GM23338 (cell line): ENCODE results near the gene MFN1. TPM values are rescaled to one million over a fixed set of nuclear protein-coding genes. Genes with fewer than 3 reads are reported as not detected.

Experiments used
- ATAC-seq: fragments of 200-7000 bp; cut with Tn5 transposase; 3 replicates; pipeline ENCODE4 v1.9.1; 2020
- DNase-seq: peaks from one replicate; pipeline ENCODE4 v3.0.0-alpha.2; 2015; ENCODE audit warnings: low spot score
- H2AFZ ChIP-seq: fragments of 200-600 bp; sonication (generic); 2 replicates; pipeline ENCODE4 v1.8.0; 2016; ENCODE audit warnings: antibody characterized with exemption, mild to moderate bottlenecking, moderate library complexity
- H3F3A ChIP-seq: fragments of 200-600 bp; sonication (generic); replicated peaks from 2 replicates; pipeline ENCODE4 v1.8.0; 2017; ENCODE audit warnings: antibody characterized with exemption, mixed run types, low read depth
- H3K27ac ChIP-seq: fragments of 200-600 bp; sonication (generic); 2 replicates; pipeline ENCODE4 v1.6.1; 2016; ENCODE audit warnings: low read depth
- H3K27me3 ChIP-seq: fragments of 200-600 bp; sonication (generic); 2 replicates; pipeline ENCODE4 v1.8.0; 2016; ENCODE audit warnings: mild to moderate bottlenecking, mixed run types, moderate library complexity; ENCODE audit not compliant: insufficient read depth
- H3K36me3 ChIP-seq: fragments of 200-600 bp; sonication (generic); 2 replicates; pipeline ENCODE4 v1.8.0; 2016; ENCODE audit warnings: mild to moderate bottlenecking; ENCODE audit not compliant: insufficient read depth
- H3K4me1 ChIP-seq: fragments of 200-600 bp; sonication (generic); 2 replicates; pipeline ENCODE4 v1.8.0; 2016; ENCODE audit warnings: mild to moderate bottlenecking, moderate library complexity; ENCODE audit not compliant: insufficient read depth
- H3K4me2 ChIP-seq: fragments of 200-600 bp; sonication (generic); 2 replicates; pipeline ENCODE4 v1.7.1; 2017; ENCODE audit warnings: mixed run types
- H3K4me3 ChIP-seq: fragments of 200-600 bp; sonication (generic); 2 replicates; pipeline ENCODE4 v1.6.1; 2016; ENCODE audit warnings: mixed run types
- H3K79me2 ChIP-seq: fragments of 200-600 bp; sonication (generic); replicated peaks from 2 replicates; pipeline ENCODE4 v1.8.0; 2017; ENCODE audit warnings: mild to moderate bottlenecking; ENCODE audit not compliant: insufficient read depth
- H3K9me2 ChIP-seq: fragments of 200-600 bp; sonication (generic); 2 replicates; pipeline ENCODE4 v1.8.0; 2017; ENCODE audit not compliant: insufficient read depth
- H4K20me1 ChIP-seq: fragments of 200-600 bp; sonication (generic); replicated peaks from 2 replicates; pipeline ENCODE4 v1.8.0; 2017; ENCODE audit warnings: mild to moderate bottlenecking; ENCODE audit not compliant: insufficient read depth
- H3K27ac Mint-ChIP-seq: 2 replicates; pipeline ENCODE4 v1.8.0; 2020; ENCODE audit warnings: inconsistent platforms, mild to moderate bottlenecking, moderate library complexity, mixed read lengths
- H3K27me3 Mint-ChIP-seq: 3 replicates; pipeline ENCODE4 v1.8.0; 2022; ENCODE audit warnings: low read depth, mild to moderate bottlenecking, moderate library complexity, mixed read lengths, inconsistent platforms; ENCODE audit not compliant: insufficient read depth, poor library complexity
- H3K36me3 Mint-ChIP-seq: 3 replicates; pipeline ENCODE4 v1.8.0; 2021; ENCODE audit warnings: low read depth, mild to moderate bottlenecking, inconsistent platforms, moderate library complexity, mixed read lengths
- H3K4me1 Mint-ChIP-seq: 3 replicates; pipeline ENCODE4 v1.8.0; 2020; ENCODE audit warnings: mild to moderate bottlenecking, inconsistent platforms, mixed read lengths
- H3K4me3 Mint-ChIP-seq: 3 replicates; pipeline ENCODE4 v1.8.0; 2021; ENCODE audit warnings: moderate library complexity, mild to moderate bottlenecking, inconsistent platforms, mixed read lengths
- H3K9me3 Mint-ChIP-seq: 3 replicates; pipeline ENCODE4 v1.8.0; 2020; ENCODE audit warnings: moderate library complexity, mild to moderate bottlenecking, inconsistent platforms, mixed read lengths
- CREB1 ChIP-seq: fragments of 250-450 bp; sonication (Bioruptor Pico); IDR thresholded peaks from 2 replicates; pipeline ENCODE4 v1.5.0; 2020; ENCODE audit warnings: low read depth, mild to moderate bottlenecking, moderate library complexity
- EZH2 ChIP-seq: fragments of 200-600 bp; sonication (generic); IDR thresholded peaks from one replicate; pipeline ENCODE4 v1.8.0; 2017; ENCODE audit warnings: antibody characterized with exemption, mild to moderate bottlenecking, low read depth; ENCODE audit not compliant: unreplicated experiment
- EZH2phosphoT487 ChIP-seq: fragments of 200-600 bp; sonication (generic); IDR thresholded peaks from one replicate; pipeline ENCODE4 v1.8.1; 2018; ENCODE audit warnings: antibody characterized with exemption; ENCODE audit not compliant: unreplicated experiment
- JUNB ChIP-seq: IDR thresholded peaks from one replicate; pipeline ENCODE4 v1.6.1; 2016; ENCODE audit warnings: antibody characterized with exemption; ENCODE audit not compliant: unreplicated experiment
- POLR2AphosphoS5 ChIP-seq: IDR thresholded peaks from 2 replicates; pipeline ENCODE4 v1.6.1; 2016; ENCODE audit warnings: antibody characterized with exemption, low read depth
- STAT1 ChIP-seq: IDR thresholded peaks from one replicate; pipeline ENCODE4 v1.6.1; 2016; ENCODE audit warnings: antibody characterized with exemption; ENCODE audit not compliant: unreplicated experiment
- ZNF114 ChIP-seq: fragments of 250-450 bp; sonication (Bioruptor Pico); IDR thresholded peaks from 2 replicates; pipeline ENCODE4 v1.5.0; 2020; ENCODE audit warnings: mild to moderate bottlenecking, moderate library complexity
- polyA plus RNA-seq: library from polyadenylated mRNA; unstranded; fragments of >200 nt; fragmentation: Nextera tagmentation; extraction: Ambion mirVana; gene quantifications from 2 replicates; pipeline ENCODE4 v1.2.1, GENCODE V29; 2016
- total RNA-seq: library from RNA; depleted of rRNA; stranded (reverse); fragments of >200 nt; shearing (Covaris generic); gene quantifications from 2 replicates; pipeline ENCODE4 v1.2.3, GENCODE V29; 2014
- TF ChIP-seq, protein P1 (sequence below), 2 experiments: fragments of 200-600 bp in 1 of 2; sonication (generic) in 1 of 2; conservative IDR thresholded peaks; 2 replicates each; pipeline versions ENCODE4 v1.5.1 to v1.6.1; 2016 to 2017; ENCODE audit warnings: antibody characterized with exemption in 2 of 2, low read depth in 2 of 2, mild to moderate bottlenecking in 2 of 2, moderate library complexity in 1 of 2
- TF ChIP-seq, protein P2 (sequence below): fragments of 250-450 bp; sonication (Bioruptor Pico); IDR thresholded peaks from 2 replicates; pipeline ENCODE4 v1.5.0; 2020; ENCODE audit warnings: mild to moderate bottlenecking, moderate library complexity

MFN1 gene
- total and polyA plus RNA-seq, 2 experiments from 2014 or later = 16.1 to 36.2 TPM

DNA sequence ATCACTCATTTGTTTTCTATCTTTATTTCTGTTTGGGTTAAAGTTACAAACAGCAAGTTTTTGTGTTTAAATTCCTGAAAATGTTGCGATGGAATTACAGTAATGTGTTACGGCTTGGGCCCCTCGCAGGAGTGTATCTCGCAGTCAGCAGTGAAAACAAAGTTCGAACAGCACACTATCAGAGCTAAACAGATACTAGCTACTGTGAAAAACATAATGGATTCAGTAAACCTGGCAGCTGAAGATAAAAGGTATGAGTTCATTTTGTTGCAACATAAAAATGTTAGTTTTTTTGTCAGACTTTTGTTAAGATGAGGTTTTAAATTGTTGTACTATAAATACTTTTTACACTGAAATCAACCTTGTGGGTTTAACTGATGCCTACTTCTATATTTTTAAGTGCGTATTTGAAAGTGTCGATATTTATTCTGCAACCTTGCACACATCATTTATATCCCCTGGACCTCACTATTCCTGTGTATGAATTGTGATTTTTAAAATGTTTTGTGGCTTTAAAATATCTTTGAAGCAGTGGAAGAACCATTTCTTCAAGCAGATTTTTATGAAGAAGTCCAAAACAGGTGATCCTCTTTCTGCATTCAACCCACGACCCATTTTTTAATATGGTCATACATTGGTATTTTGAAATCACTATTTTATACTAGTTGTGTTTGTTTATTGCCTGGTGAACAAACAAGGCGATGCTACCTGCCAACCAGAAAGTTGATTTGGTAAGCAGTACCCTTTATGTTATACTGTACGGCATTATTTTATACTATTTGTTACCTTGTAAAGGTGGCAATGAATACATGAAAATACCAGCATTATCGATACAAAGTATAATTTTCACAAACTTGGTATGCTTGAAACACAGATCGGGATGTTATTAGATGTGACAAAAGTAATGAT lies 27.8 kb downstream of the MFN1 start (continued):
- TF ChIP-seq, protein P1, sequence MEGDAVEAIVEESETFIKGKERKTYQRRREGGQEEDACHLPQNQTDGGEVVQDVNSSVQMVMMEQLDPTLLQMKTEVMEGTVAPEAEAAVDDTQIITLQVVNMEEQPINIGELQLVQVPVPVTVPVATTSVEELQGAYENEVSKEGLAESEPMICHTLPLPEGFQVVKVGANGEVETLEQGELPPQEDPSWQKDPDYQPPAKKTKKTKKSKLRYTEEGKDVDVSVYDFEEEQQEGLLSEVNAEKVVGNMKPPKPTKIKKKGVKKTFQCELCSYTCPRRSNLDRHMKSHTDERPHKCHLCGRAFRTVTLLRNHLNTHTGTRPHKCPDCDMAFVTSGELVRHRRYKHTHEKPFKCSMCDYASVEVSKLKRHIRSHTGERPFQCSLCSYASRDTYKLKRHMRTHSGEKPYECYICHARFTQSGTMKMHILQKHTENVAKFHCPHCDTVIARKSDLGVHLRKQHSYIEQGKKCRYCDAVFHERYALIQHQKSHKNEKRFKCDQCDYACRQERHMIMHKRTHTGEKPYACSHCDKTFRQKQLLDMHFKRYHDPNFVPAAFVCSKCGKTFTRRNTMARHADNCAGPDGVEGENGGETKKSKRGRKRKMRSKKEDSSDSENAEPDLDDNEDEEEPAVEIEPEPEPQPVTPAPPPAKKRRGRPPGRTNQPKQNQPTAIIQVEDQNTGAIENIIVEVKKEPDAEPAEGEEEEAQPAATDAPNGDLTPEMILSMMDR (conservative IDR thresholded peaks at IDR 0.05; ENCODE audit: low read depth in 2 of 2) = no peak
- TF ChIP-seq EZH2 (no peak), CREB1 (CRISPR knock-in tag) (no peak)

DNA sequence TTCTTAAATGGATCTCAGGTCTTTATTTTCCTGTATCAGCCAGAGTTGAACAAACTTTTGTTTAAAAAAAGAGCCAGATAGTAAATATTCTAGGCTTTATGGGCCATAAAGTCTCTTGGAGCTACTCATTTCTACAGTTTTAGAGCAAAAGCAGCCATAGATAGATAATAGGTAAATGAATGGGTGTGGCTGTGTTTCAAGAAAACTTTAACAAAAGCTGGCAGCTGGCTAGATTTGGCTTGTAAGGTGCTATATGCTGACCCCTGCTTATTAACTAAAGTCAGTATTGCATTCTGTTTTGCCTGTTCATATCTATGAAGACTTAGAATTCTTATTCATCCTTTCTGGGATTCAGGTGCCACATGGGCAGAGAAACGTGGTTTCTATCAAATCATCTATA lies 29.0 kb downstream of the MFN1 start:
- H3K36me3 Mint-ChIP-seq = peaks cover 19% of the 10 kb centered on the region; the same call in 2 of the 3 replicates

More for the DNA sequence above, 29.0 kb downstream of the MFN1 start:
- Histone ChIP-seq H2AFZ (no peak overlapping the region), H3K79me2 (no peaks in the 10 kb centered on the region), H3K4me2 (no peak overlapping the region), H3K9me2 (no peaks in the 10 kb centered on the region), H4K20me1 (no peaks in the 10 kb centered on the region), H3K27me3 (no peaks in the 10 kb centered on the region), H3K4me3 (no peak overlapping the region), H3K4me1 (no peaks in the 10 kb centered on the region), H3F3A (no peaks in the 10 kb centered on the region), H3K36me3 (peaks cover 12% of the 10 kb centered on the region; the same call in 1 of the 2 replicates), H3K27ac (no peak overlapping the region)
- Mint-ChIP-seq H3K4me3 (no peak overlapping the region), H3K27ac (no peak overlapping the region), H3K4me1 (no peaks in the 10 kb centered on the region), H3K27me3 (peaks cover 2% of the 10 kb centered on the region), H3K9me3 (no peaks in the 10 kb centered on the region)
- DNase-seq (no peak), ATAC-seq (no peak)
- TF ChIP-seq, protein P2, sequence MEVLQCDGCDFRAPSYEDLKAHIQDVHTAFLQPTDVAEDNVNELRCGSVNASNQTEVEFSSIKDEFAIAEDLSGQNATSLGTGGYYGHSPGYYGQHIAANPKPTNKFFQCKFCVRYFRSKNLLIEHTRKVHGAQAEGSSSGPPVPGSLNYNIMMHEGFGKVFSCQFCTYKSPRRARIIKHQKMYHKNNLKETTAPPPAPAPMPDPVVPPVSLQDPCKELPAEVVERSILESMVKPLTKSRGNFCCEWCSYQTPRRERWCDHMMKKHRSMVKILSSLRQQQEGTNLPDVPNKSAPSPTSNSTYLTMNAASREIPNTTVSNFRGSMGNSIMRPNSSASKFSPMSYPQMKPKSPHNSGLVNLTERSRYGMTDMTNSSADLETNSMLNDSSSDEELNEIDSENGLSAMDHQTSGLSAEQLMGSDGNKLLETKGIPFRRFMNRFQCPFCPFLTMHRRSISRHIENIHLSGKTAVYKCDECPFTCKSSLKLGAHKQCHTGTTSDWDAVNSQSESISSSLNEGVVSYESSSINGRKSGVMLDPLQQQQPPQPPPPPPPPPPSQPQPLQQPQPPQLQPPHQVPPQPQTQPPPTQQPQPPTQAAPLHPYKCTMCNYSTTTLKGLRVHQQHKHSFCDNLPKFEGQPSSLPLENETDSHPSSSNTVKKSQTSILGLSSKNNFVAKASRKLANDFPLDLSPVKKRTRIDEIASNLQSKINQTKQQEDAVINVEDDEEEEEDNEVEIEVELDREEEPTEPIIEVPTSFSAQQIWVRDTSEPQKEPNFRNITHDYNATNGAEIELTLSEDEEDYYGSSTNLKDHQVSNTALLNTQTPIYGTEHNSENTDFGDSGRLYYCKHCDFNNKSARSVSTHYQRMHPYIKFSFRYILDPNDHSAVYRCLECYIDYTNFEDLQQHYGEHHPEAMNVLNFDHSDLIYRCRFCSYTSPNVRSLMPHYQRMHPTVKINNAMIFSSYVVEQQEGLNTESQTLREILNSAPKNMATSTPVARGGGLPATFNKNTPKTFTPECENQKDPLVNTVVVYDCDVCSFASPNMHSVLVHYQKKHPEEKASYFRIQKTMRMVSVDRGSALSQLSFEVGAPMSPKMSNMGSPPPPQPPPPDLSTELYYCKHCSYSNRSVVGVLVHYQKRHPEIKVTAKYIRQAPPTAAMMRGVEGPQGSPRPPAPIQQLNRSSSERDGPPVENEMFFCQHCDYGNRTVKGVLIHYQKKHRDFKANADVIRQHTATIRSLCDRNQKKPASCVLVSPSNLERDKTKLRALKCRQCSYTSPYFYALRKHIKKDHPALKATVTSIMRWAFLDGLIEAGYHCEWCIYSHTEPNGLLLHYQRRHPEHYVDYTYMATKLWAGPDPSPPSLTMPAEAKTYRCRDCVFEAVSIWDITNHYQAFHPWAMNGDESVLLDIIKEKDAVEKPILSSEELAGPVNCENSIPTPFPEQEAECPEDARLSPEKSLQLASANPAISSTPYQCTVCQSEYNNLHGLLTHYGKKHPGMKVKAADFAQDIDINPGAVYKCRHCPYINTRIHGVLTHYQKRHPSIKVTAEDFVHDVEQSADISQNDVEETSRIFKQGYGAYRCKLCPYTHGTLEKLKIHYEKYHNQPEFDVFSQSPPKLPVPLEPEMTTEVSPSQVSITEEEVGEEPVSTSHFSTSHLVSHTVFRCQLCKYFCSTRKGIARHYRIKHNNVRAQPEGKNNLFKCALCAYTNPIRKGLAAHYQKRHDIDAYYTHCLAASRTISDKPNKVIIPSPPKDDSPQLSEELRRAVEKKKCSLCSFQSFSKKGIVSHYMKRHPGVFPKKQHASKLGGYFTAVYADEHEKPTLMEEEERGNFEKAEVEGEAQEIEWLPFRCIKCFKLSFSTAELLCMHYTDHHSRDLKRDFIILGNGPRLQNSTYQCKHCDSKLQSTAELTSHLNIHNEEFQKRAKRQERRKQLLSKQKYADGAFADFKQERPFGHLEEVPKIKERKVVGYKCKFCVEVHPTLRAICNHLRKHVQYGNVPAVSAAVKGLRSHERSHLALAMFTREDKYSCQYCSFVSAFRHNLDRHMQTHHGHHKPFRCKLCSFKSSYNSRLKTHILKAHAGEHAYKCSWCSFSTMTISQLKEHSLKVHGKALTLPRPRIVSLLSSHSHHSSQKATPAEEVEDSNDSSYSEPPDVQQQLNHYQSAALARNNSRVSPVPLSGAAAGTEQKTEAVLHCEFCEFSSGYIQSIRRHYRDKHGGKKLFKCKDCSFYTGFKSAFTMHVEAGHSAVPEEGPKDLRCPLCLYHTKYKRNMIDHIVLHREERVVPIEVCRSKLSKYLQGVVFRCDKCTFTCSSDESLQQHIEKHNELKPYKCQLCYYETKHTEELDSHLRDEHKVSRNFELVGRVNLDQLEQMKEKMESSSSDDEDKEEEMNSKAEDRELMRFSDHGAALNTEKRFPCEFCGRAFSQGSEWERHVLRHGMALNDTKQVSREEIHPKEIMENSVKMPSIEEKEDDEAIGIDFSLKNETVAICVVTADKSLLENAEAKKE (CRISPR knock-in tag) = no peak
- TF ChIP-seq EZH2phosphoT487 (no peak), EZH2 (no peak), JUNB (no peak), ZNF114 (CRISPR knock-in tag) (no peak), STAT1 (no peak), POLR2AphosphoS5 (no peak)
